Activated CD4-positive, alpha-beta T cell treated with anti-CD3 and anti-CD28 coated beads, Interleukin-2, Interleukin-6, amounts not matched to agents 100 ng/mL and 50 ng/mL, durations not matched to agents 16 hours and 8 hours (primary cell): Measurements from ENCODE around the gene H19.

Experiments used
- DNase-seq: peaks from one replicate; pipeline ENCODE4 v3.0.0-alpha.2; 2020

H19 gene

DNA sequence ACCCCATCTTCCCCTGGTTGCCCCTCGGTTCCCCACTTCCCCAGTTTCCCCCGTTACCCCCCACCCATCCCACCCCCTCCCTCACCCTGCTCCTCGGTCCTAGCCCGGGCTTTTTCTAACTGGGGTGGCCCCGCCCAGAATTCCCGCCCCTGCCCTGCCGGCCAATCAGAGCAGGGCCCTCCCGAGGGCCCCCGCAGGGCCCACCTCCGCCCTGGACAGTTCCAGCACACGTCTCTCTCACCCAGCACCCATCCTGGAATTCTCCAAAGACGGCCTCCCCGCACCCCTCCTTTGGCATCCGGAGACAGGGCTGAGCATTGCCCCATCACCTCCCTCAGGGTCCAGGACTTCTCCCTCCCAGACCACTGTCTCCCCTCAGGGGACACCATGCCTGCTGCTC lies at the start of gene H19:
Gene H19, minus strand, starts transcription at position 88 of the 400 bp plus-strand sequence.
- DNase-seq: no peak

DNA sequence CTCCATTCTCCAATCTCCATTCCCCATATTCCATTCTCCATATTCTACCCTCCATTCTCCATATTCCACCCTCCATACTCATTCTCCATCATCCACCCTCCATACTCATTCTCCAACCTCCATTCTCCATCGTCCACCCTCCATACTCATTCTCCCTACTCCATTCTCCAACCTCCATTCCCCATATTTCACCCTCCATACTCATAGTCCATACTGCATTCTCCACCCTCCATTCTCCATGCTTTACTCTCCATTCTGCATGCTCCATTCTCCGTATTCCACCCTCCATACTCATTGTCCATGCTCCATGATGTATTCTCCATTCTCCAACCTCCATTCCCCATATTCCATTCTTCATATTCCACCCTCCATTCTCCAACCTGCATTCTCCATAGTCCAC lies 44.3 kb upstream of the H19 start:
- no peak for DNase-seq

DNA sequence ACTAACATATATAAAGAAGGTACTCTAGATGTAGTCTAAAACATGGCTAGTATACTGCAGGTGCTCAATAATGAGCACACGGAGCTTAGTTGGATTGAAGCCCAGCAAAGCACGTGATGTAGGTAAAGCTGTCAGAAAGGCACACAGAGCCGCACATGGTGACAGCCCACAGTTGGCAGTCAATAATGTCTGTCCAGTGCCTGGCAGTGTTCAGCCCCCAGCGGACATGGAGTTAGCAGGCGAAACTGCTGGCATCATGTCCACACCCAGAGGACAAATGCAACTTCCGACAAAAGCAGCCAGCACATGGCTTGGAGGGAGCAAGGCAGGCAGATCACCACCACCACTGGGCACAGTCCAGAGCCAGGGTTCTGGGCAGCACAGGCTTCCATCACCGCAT lies 43.5 kb upstream of the H19 start:
- no peak for DNase-seq

DNA sequence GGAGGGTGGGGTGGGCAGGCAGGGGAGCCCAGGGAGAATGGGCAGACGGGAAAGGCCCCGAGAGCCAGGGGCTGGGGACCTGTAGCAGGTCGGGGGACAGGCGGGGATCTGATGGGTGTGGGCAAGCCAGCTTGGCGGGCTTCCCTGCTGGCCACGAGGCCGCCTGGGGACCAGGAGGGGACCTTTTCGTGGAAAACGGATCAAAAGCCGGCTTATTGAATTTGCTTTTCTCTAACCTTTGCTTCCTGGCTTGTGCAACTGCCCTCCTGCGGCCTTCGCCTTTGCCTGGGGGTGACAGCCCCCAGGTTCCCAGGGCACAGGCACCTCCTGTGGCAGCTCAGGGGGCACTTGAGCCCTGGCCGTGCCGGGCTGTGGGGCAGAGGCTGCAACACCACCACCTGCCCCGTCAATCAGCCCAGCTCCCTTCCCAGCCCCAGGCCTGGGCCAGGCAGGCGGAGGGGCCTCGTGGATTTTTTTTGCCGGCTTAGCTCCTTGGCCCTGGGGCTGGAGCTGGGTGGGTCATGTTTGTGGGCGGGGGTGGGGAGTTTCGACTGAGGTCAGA lies 41.6 kb upstream of the H19 start:
- DNase-seq: no peak

DNA sequence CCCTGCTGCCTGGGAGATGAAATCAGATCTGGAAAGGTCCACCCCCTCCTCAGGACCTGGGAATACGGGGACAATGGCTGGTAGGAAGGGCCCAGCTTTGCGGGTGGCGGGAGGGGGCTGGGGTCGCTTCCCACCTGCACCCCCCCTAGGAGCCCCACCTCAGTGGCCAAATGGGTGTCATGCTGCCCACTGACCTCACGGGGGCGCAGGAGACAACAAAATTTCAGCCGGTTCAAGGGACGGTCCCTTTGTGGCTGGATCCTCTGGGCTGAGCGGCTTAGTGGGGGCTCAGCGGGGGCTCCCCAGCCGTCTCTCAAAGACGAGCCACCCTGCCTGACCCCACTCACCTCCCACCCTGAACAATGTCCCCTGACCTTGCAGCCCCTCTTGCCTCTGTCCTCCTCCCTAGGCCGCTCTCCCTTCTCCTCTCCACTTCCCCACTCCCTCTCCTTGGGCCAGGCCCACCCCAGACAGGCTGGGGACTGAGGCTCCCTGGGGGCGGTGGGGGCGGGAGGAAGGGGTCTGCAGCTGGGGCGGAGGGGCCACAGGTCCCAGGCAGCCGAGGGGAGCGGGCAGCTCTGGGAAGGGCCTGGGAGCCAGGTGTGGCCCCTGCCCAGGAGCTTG lies 39.3 kb upstream of the H19 start:
- DNase-seq: no peak

DNA sequence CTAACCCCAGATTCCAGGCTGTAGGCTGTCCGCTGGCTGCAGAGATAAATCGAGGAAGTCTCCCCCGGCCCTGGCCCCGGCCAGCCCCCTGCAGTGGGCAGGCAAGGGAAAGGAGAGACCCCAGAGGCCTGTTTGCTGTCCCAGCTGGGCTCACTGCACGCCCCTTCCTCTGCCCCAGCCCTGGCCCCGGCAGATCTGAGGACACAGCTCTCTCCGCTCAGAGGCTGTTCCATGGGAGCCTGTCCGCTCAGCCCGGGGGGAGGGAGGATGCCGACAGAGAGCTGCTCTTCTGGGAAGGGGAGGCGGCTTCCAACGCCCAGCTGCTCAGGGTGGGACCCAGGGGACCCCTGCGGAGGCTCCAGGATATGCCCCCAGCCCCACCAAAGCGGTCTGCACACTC lies 37.7 kb upstream of the H19 start:
- no peak for DNase-seq

DNA sequence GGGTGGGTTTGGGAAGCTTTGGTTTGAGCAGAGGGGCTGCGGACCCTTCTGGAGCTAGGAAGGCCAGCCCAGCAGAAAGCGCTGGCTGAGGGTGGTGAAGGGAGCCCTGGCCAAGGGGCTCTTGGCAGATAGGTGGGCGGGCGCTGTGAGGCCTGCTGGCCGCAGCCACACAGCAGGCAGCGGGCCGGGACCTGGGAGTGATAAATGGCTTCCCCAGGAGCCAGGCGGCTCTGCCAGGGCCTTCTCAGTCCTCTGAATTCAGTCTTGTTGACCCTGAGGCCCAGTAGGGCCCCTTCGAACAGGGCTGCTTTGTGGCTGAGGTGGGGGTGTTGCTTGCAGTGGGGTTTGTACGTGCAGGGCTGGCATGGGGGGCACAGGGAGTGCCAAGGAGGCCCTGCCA lies 33.4 kb upstream of the H19 start:
- DNase-seq: no peak

DNA sequence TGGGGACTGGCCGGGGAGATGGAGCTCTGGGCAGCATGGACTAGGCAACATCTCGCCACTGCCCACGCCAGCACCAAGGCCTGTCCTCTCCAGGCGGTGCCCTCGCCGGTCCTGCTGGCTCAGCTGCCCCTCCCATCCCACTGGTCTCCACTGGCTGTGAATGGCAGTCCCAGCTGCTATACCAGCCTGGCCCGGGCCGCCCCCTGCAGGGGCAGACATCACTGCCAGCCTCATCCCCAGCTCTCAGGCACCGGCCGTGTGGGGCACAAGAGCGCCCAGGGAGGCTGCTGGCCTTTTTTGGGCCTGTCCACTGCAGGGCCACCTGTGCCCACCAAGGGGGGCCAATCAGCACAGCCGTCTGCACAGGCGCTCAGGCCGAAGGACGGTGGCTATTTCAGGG lies 30.1 kb upstream of the H19 start:
- no peak for DNase-seq

DNA sequence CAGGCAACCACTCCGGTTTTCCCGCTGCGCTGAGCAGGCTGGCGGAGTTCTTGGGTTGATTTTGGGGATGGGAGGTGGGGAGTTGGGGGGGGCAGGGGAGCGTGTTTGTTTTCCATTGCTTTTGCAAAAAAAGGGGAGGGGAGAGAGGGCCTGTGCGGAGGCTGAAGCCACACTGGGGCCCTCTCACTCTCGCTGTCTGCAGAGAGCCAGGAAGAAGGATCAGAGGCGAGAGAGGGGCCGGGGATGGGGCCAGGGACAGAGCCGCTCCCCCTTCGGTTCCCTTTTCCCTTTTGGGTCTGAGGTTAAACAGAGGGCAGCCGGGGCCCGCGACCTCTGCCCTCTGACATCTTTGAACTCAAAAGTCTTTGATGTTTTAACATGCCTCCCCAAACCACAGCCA lies 17.4 kb upstream of the H19 start:
- DNase-seq: no peak

DNA sequence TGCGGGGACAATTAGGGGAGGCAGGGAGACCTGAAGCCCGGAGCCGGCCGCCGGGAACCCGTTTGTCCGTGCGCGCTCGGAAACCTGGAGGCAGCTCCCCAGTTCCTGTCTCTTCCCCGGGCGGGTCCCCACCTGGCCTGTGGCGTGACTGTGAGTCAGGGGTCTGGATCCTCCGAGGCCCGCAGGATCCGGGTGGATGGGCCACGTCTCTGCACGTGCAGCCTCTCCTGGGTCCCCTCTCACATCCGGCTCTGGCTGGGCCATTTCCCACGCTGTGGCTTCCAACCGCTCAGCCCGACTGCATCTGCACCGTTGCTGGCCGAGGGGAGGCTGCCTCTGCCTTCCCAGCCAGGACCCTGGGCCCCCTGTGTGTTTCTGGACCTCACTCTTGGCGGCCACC lies 14.8 kb upstream of the H19 start:
- no peak for DNase-seq

DNA sequence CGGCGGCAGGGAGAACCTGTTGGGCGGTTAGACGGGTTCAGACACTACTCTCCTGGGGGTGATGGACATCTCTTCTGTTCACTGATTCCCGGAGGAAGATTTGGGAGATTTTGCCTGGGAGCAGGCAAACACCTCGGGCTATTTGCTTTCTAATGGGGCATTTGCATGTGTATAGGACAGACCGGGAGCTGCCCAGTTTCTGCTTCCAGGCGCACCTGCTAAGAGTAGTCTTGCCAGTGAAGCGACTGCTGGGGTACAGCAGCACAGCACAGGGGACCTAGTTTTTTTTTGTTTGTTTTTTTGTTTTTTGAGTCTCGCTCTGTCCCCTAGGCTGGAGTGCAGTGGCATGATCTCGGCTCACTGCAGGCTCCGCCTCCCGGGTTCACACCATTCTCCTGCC lies 6.8 kb upstream of the H19 start:
- DNase-seq: no peak

DNA sequence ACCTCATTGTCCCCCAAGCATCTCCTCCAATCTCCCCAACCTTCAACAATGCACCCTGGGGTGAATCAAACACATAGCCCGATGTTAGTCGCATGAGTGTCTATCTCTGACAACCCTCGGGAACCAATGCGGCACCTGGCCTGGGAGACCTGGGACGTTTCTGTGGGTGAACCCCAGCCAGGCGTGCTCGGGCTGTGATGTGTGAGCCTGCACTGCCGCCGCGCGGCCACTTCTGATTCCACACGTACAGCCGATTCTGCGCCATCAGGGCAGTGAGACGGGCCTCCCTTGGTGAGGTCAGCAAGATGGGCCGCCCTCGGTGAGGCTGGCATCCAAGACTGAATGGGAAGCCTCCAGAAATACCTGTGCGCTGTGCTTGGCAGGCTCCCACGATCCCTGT lies 5.2 kb upstream of the H19 start:
- DNase-seq: no peak

DNA sequence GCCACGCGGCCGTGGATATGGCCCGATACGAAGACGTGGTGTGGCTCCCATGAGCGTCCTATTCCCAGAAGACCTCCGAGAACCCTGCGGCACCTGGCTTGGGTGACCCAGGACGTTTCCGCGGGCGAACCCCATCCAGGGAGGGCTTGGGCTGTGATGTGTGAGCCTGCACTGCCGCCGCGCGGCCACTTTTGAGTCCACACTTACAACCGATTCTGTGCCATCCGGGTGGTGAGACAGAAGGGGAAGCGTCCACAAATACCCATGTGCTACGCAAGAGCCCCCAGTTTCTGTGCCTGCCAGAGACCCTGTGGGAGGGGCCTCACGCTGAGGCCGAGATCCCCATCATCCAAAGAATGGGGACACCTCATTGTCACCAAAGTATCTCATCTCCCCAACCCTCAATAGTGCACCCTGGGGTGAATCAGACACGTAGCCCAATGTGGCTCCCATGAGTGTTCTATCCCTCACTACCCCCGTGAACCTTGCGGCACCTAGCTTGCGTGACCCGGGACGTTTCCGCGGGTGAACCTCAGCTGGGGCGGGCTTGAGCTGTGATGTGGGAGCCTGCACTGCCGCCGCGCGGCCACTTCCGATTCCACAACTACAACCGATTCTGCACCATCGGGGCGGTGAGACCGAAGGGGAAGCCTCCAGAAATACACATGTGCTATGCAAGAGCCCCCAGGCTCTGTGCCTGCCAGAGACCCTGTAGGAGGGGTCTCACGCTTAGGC lies 4.6 kb upstream of the H19 start:
- DNase-seq: no peak

DNA sequence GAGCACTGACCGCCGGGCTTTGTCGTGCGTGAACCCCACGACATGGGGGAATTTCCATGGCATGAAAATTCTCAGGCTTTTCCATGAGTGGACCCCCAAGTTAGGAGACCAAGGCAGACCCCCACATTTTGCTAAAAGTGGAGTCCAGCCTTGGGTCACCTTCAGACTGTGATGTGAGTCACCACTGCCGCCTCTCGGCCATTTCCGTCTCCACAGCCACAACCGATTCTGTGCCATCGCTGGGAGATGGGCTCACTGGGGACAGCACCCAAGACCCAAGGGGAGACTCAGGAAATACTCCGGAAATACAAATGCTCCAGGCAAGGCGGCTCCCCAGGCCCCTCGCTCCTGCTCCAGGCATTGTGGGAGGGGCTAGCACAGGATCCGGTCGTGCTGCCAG lies 1.2 kb upstream of the H19 start:
- DNase-seq: no peak

DNA sequence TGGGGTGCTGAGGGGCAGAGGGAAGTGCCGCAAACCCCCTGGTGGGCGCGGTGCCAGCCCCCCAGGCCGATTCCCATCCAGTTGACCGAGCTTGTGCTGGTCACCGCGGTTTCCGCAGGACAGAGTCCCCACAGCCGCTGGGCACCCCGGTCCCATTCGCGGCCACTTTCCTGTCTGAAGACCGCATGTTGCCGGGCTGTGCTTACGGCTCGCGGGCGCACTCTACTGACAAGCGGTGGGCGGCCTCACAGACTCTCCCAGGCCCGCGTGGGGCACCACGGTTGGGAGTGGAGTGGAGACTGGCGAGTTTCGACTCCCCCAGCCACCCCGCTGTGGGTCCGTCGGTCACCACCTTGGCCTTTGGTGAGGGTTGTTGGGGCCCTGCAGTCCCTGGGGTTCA lies 648 bp upstream of the H19 start:
- DNase-seq: no peak

DNA sequence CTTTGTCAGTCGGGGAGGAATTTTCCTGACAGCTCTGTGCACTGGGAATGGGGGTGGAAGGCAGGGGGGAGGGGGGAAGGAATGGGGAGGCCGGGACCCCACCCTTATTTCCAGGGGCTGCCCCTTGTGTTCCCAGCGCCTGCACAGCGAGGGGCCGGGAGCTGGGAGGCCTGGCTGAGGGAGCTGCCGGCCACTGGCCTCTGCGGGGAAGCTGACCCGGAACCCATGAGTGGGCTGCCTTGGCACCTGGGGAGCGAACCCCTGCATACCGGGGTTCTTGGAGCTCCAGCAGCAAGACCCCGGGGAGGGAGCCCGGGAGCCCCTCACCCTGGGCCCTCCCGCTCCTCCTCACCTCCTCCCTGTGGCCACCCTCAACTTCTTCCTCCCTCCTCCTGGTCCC lies 3.5 kb downstream of the H19 start:
- DNase-seq: no peak

DNA sequence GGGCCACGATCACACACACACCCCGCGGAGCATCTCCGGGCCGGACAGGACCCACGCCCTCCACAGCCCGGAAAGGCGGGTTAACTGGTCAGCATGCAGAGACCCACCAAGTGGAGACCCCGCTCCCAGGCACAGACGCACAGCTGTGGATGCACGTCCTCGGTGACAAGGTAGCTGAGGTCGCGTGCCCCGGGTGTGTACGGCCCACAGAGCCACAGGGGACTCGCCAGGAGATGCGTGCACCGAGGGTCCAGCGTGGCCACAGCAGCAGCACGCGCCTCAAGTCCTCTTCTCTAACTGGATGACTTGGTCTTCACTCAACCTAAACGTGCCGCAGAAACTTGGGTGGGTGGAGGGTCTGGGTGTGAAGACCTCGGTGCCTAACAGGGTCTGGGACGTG lies 5.5 kb downstream of the H19 start:
- DNase-seq: no peak

DNA sequence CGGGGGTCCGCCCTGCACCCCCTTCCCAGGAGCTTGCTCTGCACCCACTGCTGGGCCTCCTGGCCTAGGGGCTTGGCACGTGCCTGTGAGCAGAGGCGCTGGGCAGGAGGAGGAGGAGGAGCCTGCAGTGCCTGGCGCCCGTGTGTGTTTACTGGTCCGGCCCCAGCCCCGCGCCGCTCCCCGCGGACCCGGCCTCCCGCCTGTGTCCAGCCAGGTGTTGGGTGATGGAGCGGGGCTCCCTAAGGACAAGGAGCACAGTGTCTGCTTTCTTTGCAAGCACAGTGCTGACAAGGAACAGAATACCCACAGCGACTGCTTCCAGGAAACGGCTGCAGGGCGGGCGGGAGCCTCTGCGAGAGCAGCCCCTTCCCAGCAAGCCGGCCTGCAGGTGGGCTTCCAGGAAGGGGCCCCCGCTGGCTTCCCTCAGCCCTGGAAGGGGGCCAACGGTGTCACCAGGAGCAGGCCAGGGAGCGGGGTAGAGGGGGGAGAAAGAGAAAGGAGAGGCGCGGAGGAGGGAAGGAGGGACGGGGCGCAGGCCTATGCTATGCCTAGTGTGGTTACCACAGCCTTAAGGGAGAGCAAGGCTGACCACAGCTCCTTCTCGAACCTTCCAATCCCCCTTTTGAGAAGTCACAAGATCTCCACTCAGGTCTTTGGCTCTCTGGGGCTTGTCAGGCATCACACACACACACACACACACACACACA lies 6.6 kb downstream of the H19 start:
- no peak for DNase-seq

DNA sequence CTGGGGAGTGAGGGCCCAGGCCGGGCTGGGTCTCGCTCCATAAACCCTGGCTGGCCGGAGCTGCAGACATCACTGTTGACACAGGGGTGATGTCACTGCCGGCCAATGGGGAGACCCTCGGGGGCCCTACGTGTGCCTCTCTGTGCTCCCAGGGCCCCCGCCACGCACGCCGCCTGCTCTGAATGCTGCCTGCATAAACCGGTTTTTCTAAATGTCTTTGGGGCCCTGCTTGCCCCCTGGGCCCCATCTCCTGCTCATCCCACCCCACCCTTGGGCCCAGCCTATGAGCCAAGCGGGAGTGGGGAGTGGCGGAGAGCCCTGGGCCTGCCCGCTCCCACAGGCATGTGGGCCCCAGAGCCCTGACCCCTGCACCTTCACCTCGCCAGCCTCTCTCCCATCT lies 7.7 kb downstream of the H19 start:
- no peak for DNase-seq

DNA sequence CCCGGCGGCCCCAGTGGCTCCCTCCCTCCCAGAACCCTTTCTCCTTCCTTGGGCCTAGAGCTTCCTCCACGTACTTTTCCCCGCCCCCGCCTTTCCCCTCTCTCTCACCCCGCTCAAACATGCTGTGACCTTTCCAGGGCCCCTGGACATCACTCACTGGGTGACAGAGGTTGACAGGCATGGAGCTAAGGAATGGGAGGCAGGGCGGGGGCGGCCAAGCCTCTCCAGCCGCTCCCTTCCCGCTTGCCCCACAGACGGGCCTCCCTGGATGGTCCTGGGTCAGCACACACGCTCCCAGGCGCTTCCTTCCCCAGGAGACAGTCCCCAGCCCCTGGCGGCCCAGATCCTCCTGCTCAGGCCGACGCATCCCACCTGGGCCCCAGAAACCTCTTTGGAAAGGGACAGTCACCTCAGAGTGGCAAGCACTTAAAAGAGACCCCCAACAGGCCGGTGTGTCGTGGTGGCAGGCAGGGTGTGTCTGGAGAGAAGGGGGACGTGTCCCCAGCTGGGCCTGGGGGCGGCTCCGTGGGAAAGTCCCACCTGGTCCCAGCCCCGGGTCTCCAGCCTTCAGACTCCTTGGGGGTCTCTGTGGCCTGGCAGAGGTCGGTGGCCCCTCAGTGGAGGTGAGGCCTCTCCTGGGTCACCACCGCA lies 8.8 kb downstream of the H19 start:
- DNase-seq: no peak

DNA sequence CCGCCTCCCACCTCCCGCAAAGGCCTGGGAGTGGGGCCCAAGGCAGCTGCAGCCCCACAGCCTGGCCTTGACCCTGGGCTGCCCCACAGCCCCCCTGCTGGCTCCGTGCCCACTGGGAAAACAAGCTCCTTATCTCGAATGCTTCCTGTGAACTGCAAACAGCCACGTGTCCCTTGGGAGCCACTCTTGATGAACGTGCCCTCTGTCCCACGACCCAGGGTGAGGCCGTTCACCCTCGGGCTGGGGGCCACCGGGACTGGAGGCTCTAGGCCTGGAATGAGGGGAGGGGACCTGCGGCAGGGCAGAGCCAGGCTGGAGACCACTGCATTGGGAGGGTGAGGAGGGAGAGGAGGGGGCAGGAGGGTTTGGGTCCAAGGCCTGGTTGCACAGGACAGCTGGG lies 9.5 kb downstream of the H19 start:
- DNase-seq: no peak

DNA sequence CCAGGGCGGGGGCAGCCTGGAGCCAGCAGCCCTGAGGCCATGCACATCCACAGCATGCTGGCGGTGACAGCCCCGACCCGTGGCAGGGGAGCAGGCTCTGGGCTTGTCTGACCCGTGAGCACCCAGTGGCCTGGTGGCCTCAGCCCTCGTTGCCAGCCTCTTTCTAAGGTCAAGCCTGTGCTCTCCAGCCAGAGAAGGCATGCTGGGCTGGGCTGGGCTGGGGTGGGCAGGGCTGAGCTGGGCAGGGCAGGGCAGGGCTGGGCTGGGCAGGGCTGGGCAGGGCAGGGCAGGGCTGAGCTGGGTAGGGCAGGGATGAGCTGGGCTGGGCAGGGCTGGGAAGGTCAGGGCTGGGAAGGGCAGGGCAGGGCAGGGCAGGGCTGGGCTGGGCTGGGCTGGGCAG lies 10.6 kb downstream of the H19 start:
- no peak for DNase-seq

DNA sequence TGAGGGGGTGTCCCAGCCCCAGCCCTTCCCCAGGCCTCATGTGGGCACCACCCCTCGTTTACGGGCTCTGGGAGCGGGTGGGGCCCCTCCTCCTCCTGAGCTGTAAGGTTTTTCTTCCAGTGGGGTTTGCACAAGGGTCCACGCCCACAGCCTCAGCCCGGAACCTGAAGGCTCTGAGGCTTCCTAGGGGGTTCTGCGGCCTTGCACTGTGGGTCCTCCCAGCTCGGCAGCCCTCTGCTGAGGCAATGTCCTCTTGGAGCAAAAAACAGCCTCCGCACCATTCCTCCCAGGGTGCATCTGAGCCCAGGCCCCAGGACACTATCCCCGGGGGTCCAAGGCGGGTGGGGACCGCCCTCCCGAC lies 14.1 kb downstream of the H19 start:
- no peak for DNase-seq
